GM12878 (cell line): ENCODE data around the gene RBMS3. TPM values are rescaled to one million over a fixed set of nuclear protein-coding genes. Genes with fewer than 3 reads are reported as not detected.

ENCODE experiments used
- ATAC-seq: fragments of 200-7000 bp; cut with Tn5 transposase; 3 replicates; pipeline ENCODE4 v1.9.1; 2020; ENCODE audit warnings: mild to moderate bottlenecking, moderate library complexity
- BruUV-seq: library from RNA; stranded (reverse); fragments of 400-500 nt; replicated peaks from 2 replicates; lab custom pipeline; 2021; lab: Mats Ljungman, UMichigan
- CTCF ChIA-PET: fragments of 300-600 bp; sonication (Branson Sonifier 250); formaldehyde crosslinking; extraction: SDS; loops from one replicate; lab custom pipeline; 2021; ENCODE audit warnings: inconsistent platforms; lab: Yijun Ruan, JAX
- POLR2A ChIA-PET: fragments of 350-600 bp; formaldehyde crosslinking; extraction: SDS; loops from one replicate; lab custom pipeline; 2021; ENCODE audit warnings: inconsistent platforms; lab: Charles Lee
- RAD21 ChIA-PET: fragments of 300-600 bp; sonication (Branson Sonifier 250); formaldehyde crosslinking; loops from one replicate; lab custom pipeline; 2023; ENCODE audit warnings: antibody characterized with exemption; ENCODE audit not compliant: unreplicated experiment; lab: Charles Lee
- SMC1A ChIA-PET: fragments of 300-600 bp; sonication (Branson Sonifier 250); formaldehyde crosslinking; loops from one replicate; lab custom pipeline; 2023; ENCODE audit not compliant: unreplicated experiment, uncharacterized antibody; lab: Charles Lee
- DNase-seq: peaks from one replicate; pipeline ENCODE4 v3.0.0-alpha.2; 2011; ENCODE audit warnings: low read depth, low spot score
- FAIRE-seq: peaks from 3 replicates; lab custom pipeline; 2011; peaks lifted over from hg19 to GRCh38; lab: Jason Lieb, UNC
- H2AFZ ChIP-seq: 2 replicates; pipeline ENCODE4 v1.6.0; 2011; ENCODE audit warnings: low read depth, low read length, control low read depth; ENCODE audit not compliant: control insufficient read depth
- H3K27ac ChIP-seq: 2 replicates; pipeline ENCODE4 v1.5.1; 2011; ENCODE audit warnings: control low read depth; ENCODE audit not compliant: control insufficient read depth, insufficient read depth
- H3K27me3 ChIP-seq, 2 experiments: replicated peaks in 1 of 2; 2 replicates each; pipeline versions ENCODE4 v1.6.0 to v1.6.1; 2011; ENCODE audit warnings: low read length in 1 of 2; ENCODE audit not compliant: control insufficient read depth in 2 of 2, insufficient read depth in 2 of 2
- H3K36me3 ChIP-seq, 2 experiments: 2 replicates each; pipeline ENCODE4 v1.5.1; 2011; ENCODE audit warnings: low read length in 1 of 2; ENCODE audit not compliant: control insufficient read depth in 2 of 2, insufficient read depth in 2 of 2
- H3K4me1 ChIP-seq: 2 replicates; pipeline ENCODE4 v1.6.1; 2011; ENCODE audit warnings: mild to moderate bottlenecking, low read length, moderate library complexity, mixed read lengths; ENCODE audit not compliant: control insufficient read depth, insufficient read depth
- H3K4me2 ChIP-seq: 2 replicates; pipeline ENCODE4 v1.6.0; 2011; ENCODE audit warnings: control low read depth; ENCODE audit not compliant: control insufficient read depth, insufficient read depth
- H3K4me3 ChIP-seq: fragments of 200-600 bp; sonication (generic); 2 replicates; pipeline ENCODE4 v1.5.1; 2016
- H3K79me2 ChIP-seq: 2 replicates; pipeline ENCODE4 v1.6.0; 2011; ENCODE audit warnings: low read length; ENCODE audit not compliant: control insufficient read depth, insufficient read depth
- H3K9ac ChIP-seq: 2 replicates; pipeline ENCODE4 v1.8.0; 2011; ENCODE audit warnings: low read length, control low read depth, mixed read lengths; ENCODE audit not compliant: control insufficient read depth, insufficient read depth
- H3K9me3 ChIP-seq: replicated peaks from 3 replicates; pipeline ENCODE4 v1.5.1; 2011; ENCODE audit warnings: mild to moderate bottlenecking, low read length; ENCODE audit not compliant: control insufficient read depth, insufficient read depth
- H4K20me1 ChIP-seq: 2 replicates; pipeline ENCODE4 v1.6.0; 2011; ENCODE audit not compliant: control insufficient read depth, insufficient read depth
- CTCF ChIP-seq, 3 experiments: IDR thresholded peaks in 2 of 3; conservative IDR thresholded peaks in 1 of 3; 2 replicates each; pipeline ENCODE4 v1.5.1; 2011; ENCODE audit warnings: low read depth in 3 of 3, low read length in 3 of 3, mild to moderate bottlenecking in 3 of 3, control low read depth in 2 of 3, moderate library complexity in 2 of 3, inconsistent platforms in 1 of 3, mixed read lengths in 1 of 3; ENCODE audit not compliant: control insufficient read depth in 2 of 3, insufficient read depth in 1 of 3; ENCODE audit errors: extremely low read depth in 1 of 3
- ETV6 ChIP-seq, 2 experiments: fragments of 450-650 bp in 1 of 2; IDR thresholded peaks in 1 of 2; conservative IDR thresholded peaks in 1 of 2; 2 replicates each; pipeline ENCODE4 v1.6.1; 2014; ENCODE audit warnings: antibody characterized with exemption in 1 of 2, borderline replicate concordance in 1 of 2, low read depth in 1 of 2, mild to moderate bottlenecking in 1 of 2, moderate library complexity in 1 of 2
- IRF4 ChIP-seq: IDR thresholded peaks from 2 replicates; pipeline ENCODE4 v1.6.1; 2011; ENCODE audit warnings: low read depth, low read length
- NR2F1 ChIP-seq: fragments of 450-650 bp; conservative IDR thresholded peaks from 2 replicates; pipeline ENCODE4 v1.6.1; 2017; ENCODE audit warnings: mild to moderate bottlenecking
- RAD21 ChIP-seq: IDR thresholded peaks from 2 replicates; pipeline ENCODE4 v1.6.1; 2011; ENCODE audit warnings: mild to moderate bottlenecking, low read depth, low read length, moderate library complexity; ENCODE audit not compliant: insufficient read depth
- RAD51 ChIP-seq: fragments of 450-650 bp; IDR thresholded peaks from 2 replicates; pipeline ENCODE4 v1.6.1; 2016; ENCODE audit warnings: moderate library complexity, mild to moderate bottlenecking, inconsistent platforms
- RUNX3 ChIP-seq: IDR thresholded peaks from 2 replicates; pipeline ENCODE4 v1.6.1; 2012; ENCODE audit warnings: low read length, inconsistent platforms
- SIX5 ChIP-seq: IDR thresholded peaks from 2 replicates; pipeline ENCODE4 v1.6.1; 2011; ENCODE audit warnings: mild to moderate bottlenecking, low read depth, low read length, moderate library complexity; ENCODE audit not compliant: severe bottlenecking
- SMC3 ChIP-seq: IDR thresholded peaks from 2 replicates; pipeline ENCODE4 v1.6.1; 2011; ENCODE audit warnings: low read length, improper control_type of control experiment, borderline replicate concordance
- WGBS: methylation state at CpG from one replicate; pipeline ENCODE4 v1.1.6; 2016; ENCODE audit warnings: low lambda C conversion rate; ENCODE audit not compliant: insufficient replicate concordance, insufficient coverage; ENCODE audit errors: missing lambda C conversion rate; 5-methylcytosine and 5-hydroxymethylcytosine counted together
- in situ Hi-C: fragments of 300-500 bp; cut with MboI; formaldehyde crosslinking; loops from 9 replicates; pipeline ENCODE4 v1.14.3; 2018; ENCODE audit warnings: mixed read lengths
- intact Hi-C: fragments of 100-400 bp; cut with micrococcal nuclease; formaldehyde crosslinking; loops from one replicate; pipeline ENCODE4 v1.14.2; 2022; ENCODE audit not compliant: unreplicated experiment
- polyA plus RNA-seq, 11 experiments: library from polyadenylated mRNA; depleted of rRNA in 4 of 11; unstranded in 6 of 11; stranded (reverse) in 5 of 11; fragments of >200 nt; fragmentation: Nextera tagmentation in 4 of 11; fragmentation: Illumina TruSeq in 1 of 11; extraction: Ambion mirVana in 4 of 11; extraction: Trizol in 1 of 11; gene quantifications; 1 replicate in 1 of 11; 2 replicates in 10 of 11; pipeline versions ENCODE4 v1.2.1 to v1.2.3, GENCODE V29; 2011 to 2016; ENCODE audit warnings: inconsistent platforms in 2 of 11, missing spikeins in 2 of 11, low read depth in 1 of 11
- total RNA-seq, 4 experiments: library from RNA; depleted of rRNA in 3 of 4; stranded (reverse); fragments of >200 nt in 3 of 4; fragmentation: Illumina TruSeq in 1 of 4; extraction: Trizol in 1 of 4; gene quantifications; 2 replicates each; pipeline versions ENCODE4 v1.2.1 to v1.2.3, GENCODE V29; 2013 to 2021

Gene RBMS3
- total and polyA plus RNA-seq, 10 of the 15 experiments (the other 5 are each of a cell fraction or from before 2014, with no cell fraction given), result 0.79 to 4.7 (median 3.1) TPM

GRCh38 chr3:29764041-29764440, 483.2 kb downstream of the RBMS3 start:
- Histone ChIP-seq H4K20me1 (no peaks in the 10 kb centered on the region), H3K27me3 (no peaks in the 10 kb centered on the region), H2AFZ (no peak overlapping the region), H3K36me3 (no peaks in the 10 kb centered on the region), H3K79me2 (no peaks in the 10 kb centered on the region), H3K4me1 (no peaks in the 10 kb centered on the region), H3K4me3 (no peak overlapping the region), H3K4me2 (no peak overlapping the region), H3K9ac (no peak overlapping the region), H3K27ac (no peak overlapping the region), H3K9me3 (no peaks in the 10 kb centered on the region; the same call in 2 of the 3 replicates)
- TF ChIP-seq NR2F1 (0 out of 2 replicates have a peak, but pooled peaks have one; percentile 37), RUNX3 (no peak)
- DNase-seq (no peak), ATAC-seq (no peak; the same call in 2 of the 3 replicates), FAIRE-seq (no peak)
- ChIA-PET POLR2A (no interaction called here), CTCF (interaction anchor here (0.6 to 2.3 kb wide), 9 partner anchors 9 to 1308 kb away, joined by 3 to 10 read pairs (median 4); no protein-coding TSS in a partner anchor), RAD21 (interaction anchor here (0.7 to 2.3 kb wide), 2 partner anchors 9 to 848 kb away, joined by 3 to 11 read pairs; no protein-coding TSS in a partner anchor), SMC1A (interaction anchor here (0.6 to 1.5 kb wide), 7 partner anchors 12 to 1135 kb away, joined by 3 to 6 read pairs (median 3); no protein-coding TSS in a partner anchor)
- intact Hi-C loops, result loop anchor here (2.0 kb wide), 1 partner anchor 847 kb away; no protein-coding TSS in a partner anchor
- 66% methylated on average over 3 of the region's 3 CpGs for WGBS
- in situ Hi-C loops, result no loop called here
- no TSS peak for BruUV-seq

- Histone ChIP-seq H3K9ac (no peak overlapping the region), H3K4me1 (no peaks in the 10 kb centered on the region), H3K4me3 (no peak overlapping the region), H3K27ac (no peak overlapping the region), H4K20me1 (no peaks in the 10 kb centered on the region), H3K4me2 (no peak overlapping the region), H3K36me3 (no peaks in the 10 kb centered on the region), H2AFZ (no peak overlapping the region), H3K9me3 (no peaks in the 10 kb centered on the region; the same call in 2 of the 3 replicates), H3K79me2 (no peaks in the 10 kb centered on the region), H3K27me3 (no peaks in the 10 kb centered on the region)
- intact Hi-C loops (loop anchor here (2.0 kb wide), 1 partner anchor 848 kb away; no protein-coding TSS in a partner anchor), in situ Hi-C loops (no loop called here)
- ChIA-PET SMC1A (interaction anchor here (1.5 to 1.7 kb wide), 2 partner anchors 11 to 848 kb away, joined by 6 to 9 read pairs; no protein-coding TSS in a partner anchor), POLR2A (no interaction called here), RAD21 (interaction anchor here (2.3 kb wide), 1 partner anchor 849 kb away, joined by 11 read pairs; no protein-coding TSS in a partner anchor), CTCF (interaction anchor here (0.9 to 2.3 kb wide), 8 partner anchors 11 to 848 kb away, joined by 3 to 10 read pairs (median 4); partner anchors contain the start of gene RBMS3)
- FAIRE-seq, result peak; percentile 13
- 24% methylated on average over 2 of the region's 2 CpGs for WGBS
- TF ChIP-seq ETV6 (conservative IDR thresholded peaks at IDR 0.05 in 1 of 2, IDR thresholded peaks at IDR 0.05 in 1 of 2; ENCODE audit: borderline replicate concordance in 1 of 2, low read depth in 1 of 2) (no peak), RAD21 (peak; percentile 76), IRF4 (no peak), RAD51 (no peak), SMC3 (peak; percentile 41; the same call in 1 of the 2 replicates), SIX5 (no peak), CTCF (IDR thresholded peaks at IDR 0.05 in 2 of 3, conservative IDR thresholded peaks at IDR 0.05 in 1 of 3; ENCODE audit: control insufficient read depth in 2 of 3, extremely low read depth in 1 of 3, insufficient read depth in 1 of 3, low read depth in 3 of 3, low read length in 3 of 3) (peak; percentile 25 to 62 (median 41); a peak in 5 of 6 replicates)
- BruUV-seq, result no TSS peak
- DNase-seq, result no peak
- ATAC-seq, result peak; percentile 47; the same call in 1 of the 3 replicates
These were observed 483.9 kb downstream of the RBMS3 start for GRCh38 chr3:29764603-29765254.
